Measurements from ENCODE around the gene CCDC82. TPM values are rescaled to one million over a fixed set of nuclear protein-coding genes. Genes with fewer than 3 reads are reported as not detected.
A peak's percentile ranks its signal among the peaks of the same experiment; 100 is the strongest.

The CCDC82 gene
- total RNA-seq, 4 donors from 2014 or later = 12.5 to 31.9 (median 14.3) TPM

DNA sequence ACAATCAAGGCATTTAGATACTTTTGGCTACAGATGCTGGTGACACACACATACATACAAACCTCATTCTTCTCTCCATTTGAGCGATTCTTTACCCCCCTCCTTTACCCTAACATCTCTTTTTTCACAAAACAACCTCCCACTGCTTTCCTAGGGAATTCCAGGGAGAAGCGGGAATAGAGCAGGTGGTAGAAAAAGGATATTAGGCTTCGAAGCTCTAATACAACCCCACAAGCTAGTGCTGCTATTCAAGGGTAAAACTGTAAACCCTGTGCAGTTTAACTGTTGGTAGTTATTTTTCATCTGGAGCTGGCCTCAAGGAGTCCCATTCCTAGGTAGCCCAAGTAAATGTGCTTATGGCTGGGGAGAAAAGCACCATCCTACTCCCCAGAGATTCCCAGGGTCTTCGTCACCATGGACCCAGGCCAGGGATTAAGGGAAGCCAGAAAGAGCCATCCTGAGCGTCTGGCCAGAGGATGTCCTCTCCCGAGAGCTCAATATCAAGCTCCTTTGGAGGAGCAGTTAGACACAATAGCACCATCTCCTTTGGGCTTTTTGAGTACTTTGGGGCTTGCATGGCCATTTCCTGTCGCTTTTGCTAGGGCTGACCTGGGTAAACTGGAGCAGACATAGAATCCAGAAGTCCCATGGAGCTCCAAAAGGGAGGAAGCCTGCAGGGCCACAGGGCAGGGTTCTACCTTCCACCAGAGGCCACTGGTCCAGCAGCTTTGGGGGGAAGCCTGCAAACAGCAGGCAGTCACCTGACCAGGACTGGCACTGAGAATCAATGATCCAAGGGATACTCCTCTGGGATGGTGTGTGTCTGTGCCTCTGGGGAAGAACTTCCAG, 49.8 kb downstream of the CCDC82 start:
- Histone ChIP-seq H3K27me3 (no peaks in the 10 kb centered on the region), H3K36me3 (no peaks in the 10 kb centered on the region), H3K4me3 (peak overlapping the region; percentile 63), H3K9me3 (no peaks in the 10 kb centered on the region), H3K27ac (peak overlapping the region; percentile 80), H3K4me1 (peaks cover 56% of the 10 kb centered on the region)
- WGBS = 24% methylated on average over 6 of the region's 7 CpGs
- DNase-seq (ENCODE audit: low spot score in 2 of 2) = no peak
- TF ChIP-seq POLR2A (IDR thresholded peaks at IDR 0.05) (no peak), POLR2AphosphoS5 (IDR thresholded peaks at IDR 0.05) (no peak), EP300 (IDR thresholded peaks at IDR 0.05) (no peak), CTCF (IDR thresholded peaks at IDR 0.05) (peak in 1 of 2 donors; percentile 6)

DNA sequence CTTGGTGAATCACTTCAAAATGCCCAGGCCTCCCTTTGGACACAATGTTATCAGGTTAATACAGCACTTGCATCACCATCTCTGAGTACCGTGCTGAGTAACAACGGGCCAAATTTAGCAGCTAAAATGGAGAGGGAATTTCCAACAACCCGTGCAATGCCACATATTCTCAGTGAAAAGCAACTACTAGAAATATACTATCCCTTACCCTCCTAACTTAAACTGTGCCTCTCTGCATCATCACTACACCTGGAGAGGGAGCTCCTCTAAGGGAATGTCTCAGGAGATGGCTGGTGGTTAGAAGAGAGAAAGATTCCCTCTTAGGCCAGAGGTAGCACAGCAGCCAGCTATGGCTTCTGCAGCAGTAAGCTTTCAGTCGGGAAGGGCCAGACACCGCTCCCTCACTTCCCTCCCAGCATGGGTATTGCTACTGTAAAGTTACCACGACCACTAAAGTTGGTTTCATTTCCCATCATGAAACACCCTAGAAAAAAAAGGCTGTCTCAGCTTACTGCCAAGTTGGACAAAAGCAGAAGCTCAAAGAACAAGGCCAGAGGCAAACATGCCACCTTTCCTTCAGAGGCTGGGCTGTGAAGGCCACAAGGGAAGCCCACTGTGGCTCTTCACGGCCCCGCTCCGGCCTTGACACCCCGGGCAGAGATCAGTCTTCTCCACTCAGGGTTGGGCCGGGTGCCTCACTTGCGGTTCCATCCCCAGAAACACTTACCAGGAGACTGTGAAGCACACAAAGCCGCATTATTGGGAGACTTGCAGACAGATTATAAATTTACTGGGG, 50.6 kb downstream of the CCDC82 start:
- Histone ChIP-seq H3K9me3 (no peaks in the 10 kb centered on the region), H3K4me1 (peaks cover 56% of the 10 kb centered on the region), H3K27ac (peak overlapping the region; percentile 80), H3K36me3 (no peaks in the 10 kb centered on the region), H3K4me3 (peak overlapping the region; percentile 63), H3K27me3 (no peaks in the 10 kb centered on the region)
- peak in 1 of 2 donors; percentile 69 for DNase-seq (ENCODE audit: low spot score in 2 of 2)
- peak in 1 of 3 donors; percentile 24 for TF ChIP-seq POLR2AphosphoS5 (IDR thresholded peaks at IDR 0.05)
- no peak for TF ChIP-seq POLR2A (IDR thresholded peaks at IDR 0.05)
- WGBS = 5% methylated on average over 9 of the region's 13 CpGs

DNA sequence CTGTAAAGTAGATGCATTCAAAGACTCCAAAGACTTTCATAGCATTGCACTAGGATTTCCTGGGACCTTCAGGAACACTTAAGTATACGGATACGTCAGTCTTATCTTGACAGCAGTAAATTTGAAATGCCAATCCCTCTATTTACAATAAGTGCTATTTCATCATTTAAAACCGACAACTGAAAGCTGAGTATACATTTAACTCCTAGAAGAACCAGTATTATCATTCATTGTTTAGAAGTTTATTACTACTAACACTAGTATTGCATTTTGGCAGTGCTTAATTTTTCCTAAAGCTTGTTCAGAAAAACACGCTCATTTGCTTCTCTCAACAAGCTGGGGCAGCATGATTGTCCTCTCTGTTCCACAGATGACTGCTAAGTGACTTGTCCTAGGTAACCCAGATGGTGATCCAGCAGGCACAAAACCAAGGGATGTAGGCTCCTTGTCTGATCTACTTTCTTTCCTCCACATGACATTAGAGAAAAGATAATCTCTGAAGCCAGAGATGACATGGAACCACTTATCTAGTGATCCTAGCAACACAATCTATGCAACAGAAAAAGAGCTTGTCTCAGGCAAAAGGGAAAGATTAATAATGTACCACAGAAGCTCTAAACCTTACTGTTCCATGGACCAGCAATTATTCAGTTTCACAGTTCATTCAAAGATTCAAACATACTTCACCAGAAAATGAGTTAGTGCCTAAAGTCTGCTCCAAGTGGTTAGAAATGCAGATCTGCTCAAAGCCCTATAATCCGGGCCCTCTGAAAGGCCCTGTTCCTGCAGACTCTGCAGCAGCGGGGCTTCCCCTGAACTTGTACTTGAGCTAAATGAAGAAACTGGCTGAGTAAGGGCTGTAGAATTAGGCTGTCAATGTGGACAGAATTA, 51.9 kb downstream of the CCDC82 start:
- 39% methylated on average over 6 of the region's 6 CpGs for WGBS
- peaks cover 60% of the 10 kb centered on the region for H3K4me1 ChIP-seq
- no peak for TF ChIP-seq CTCF (IDR thresholded peaks at IDR 0.05)
- TF ChIP-seq EP300 (IDR thresholded peaks at IDR 0.05) = no peak
- DNase-seq (ENCODE audit: low spot score in 2 of 2) = no peak
- no peaks in the 10 kb centered on the region for H3K27me3 ChIP-seq
- peak overlapping the region; percentile 80 for H3K27ac ChIP-seq
- H3K9me3 ChIP-seq = no peaks in the 10 kb centered on the region
- peak overlapping the region; percentile 63 for H3K4me3 ChIP-seq
- no peaks in the 10 kb centered on the region for H3K36me3 ChIP-seq

DNA sequence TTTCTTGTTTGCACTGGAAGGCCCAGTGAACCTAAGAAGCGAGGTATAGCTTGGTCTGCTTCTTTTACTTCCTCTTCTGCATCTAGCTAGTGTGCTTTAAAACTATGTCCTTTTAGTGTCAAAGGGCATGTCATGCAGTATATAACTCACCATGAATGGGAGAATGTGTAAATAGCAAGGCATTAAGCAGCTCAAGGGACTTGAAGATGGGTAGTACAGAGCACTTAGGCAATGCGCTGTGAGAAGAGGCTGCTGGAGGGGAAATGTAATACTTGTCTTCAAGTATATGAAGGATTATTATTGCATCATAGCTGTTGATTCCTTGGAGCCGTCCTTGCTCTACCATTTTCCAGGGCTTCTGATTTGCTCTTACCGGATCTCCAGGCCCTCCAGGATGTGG, 54.3 kb downstream of the CCDC82 start:
- no peak for DNase-seq (ENCODE audit: low spot score in 2 of 2)
- no peaks in the 10 kb centered on the region for H3K9me3 ChIP-seq
- no peak overlapping the region for H3K27ac ChIP-seq
- no peak overlapping the region for H3K4me3 ChIP-seq
- peaks cover 71% of the 10 kb centered on the region for H3K4me1 ChIP-seq
- 88% methylated on average over 4 of the region's 4 CpGs for WGBS
- no peaks in the 10 kb centered on the region for H3K36me3 ChIP-seq
- no peaks in the 10 kb centered on the region for H3K27me3 ChIP-seq
- TF ChIP-seq POLR2A (IDR thresholded peaks at IDR 0.05) (no peak), CTCF (IDR thresholded peaks at IDR 0.05) (no peak), POLR2AphosphoS5 (IDR thresholded peaks at IDR 0.05) (no peak), EP300 (IDR thresholded peaks at IDR 0.05) (no peak)

DNA sequence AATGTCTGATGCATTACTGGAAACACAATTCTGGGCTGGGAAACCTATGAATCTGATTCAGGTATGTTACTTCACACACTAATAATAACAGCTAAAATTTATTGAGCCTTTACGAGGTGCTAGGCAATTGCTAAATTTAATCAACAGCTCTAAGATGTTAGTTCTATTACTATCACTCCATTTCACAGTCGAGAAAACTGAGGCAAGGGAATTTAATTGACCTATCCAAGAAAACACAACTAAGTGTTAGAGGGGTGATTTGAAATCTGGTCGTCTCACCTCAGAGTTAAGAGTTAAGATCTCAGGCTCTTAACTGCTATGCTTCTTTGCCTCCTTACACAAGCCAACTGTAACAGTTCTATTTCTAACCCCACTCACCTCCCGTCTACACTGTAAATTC, 55.5 kb downstream of the CCDC82 start:
- 92% methylated on average over 4 of the region's 4 CpGs for WGBS
- no peak overlapping the region for H3K4me3 ChIP-seq
- H3K27me3 ChIP-seq = no peaks in the 10 kb centered on the region
- H3K27ac ChIP-seq = no peak overlapping the region
- no peak for TF ChIP-seq POLR2AphosphoS5 (IDR thresholded peaks at IDR 0.05)
- no peak for TF ChIP-seq EP300 (IDR thresholded peaks at IDR 0.05)
- no peak for TF ChIP-seq POLR2A (IDR thresholded peaks at IDR 0.05)
- no peak for TF ChIP-seq CTCF (IDR thresholded peaks at IDR 0.05)
- no peaks in the 10 kb centered on the region for H3K9me3 ChIP-seq
- DNase-seq (ENCODE audit: low spot score in 2 of 2) = no peak
- H3K4me1 ChIP-seq = peaks cover 70% of the 10 kb centered on the region
- no peaks in the 10 kb centered on the region for H3K36me3 ChIP-seq

Measured in suprapubic skin (tissue), 4 donors.